ENCODE results near the gene MORN1.
A peak's percentile ranks its signal among the peaks of the same experiment; 100 is the strongest.

Gene MORN1

GRCh38 chr1:2383576-2383975 is 7.8 kb downstream of the MORN1 start:
- POLR2A ChIA-PET (ENCODE audit: low non-redundant PET) = no interaction called here

DNA sequence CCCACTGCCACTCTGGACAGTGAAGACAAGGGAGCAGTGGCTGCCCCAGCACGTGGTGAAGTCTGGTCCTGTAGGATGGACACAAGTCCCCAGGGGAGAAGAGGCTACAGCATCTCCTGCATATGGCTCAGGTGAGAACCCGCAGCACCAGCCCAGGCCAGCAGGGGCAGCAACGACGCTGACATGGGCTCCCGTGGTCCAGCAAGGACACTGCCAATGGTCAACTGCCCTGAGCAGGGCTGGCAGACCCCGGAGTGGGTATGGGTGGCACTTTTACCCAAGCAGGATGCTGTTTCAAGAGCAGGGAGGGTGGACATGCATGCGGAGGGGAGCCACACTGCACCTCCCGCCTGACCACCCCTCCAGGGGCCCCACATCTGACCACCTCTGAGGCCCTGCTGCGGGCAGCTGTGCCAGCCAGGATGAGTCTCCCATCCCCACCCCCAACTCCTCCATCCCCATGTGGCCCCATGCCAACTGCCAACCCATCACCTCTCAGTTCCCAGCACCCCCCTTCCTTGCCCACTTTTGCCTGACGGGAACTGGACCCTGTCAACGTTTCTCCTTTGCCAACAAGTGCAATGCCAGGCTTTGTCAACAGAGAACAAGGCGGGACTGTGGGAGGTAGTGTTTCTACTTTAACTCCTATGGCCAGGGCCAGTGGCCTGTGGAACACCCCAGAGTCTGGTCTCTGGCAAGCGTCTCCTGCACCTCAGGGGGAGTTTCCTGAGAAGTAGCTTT is 8.6 kb downstream of the MORN1 start:
- POLR2A ChIA-PET (ENCODE audit: low non-redundant PET) = interaction anchor here (1.6 kb wide), 1 partner anchor 188 kb away, joined by 10 read pairs; the partner anchor contains the start of gene FAAP20
- peak overlapping the region; percentile 42 for H3K27ac ChIP-seq
- CTCF ChIA-PET = interaction anchor here (0.6 to 3.5 kb wide), 11 partner anchors 8 to 580 kb away, joined by 3 to 86 read pairs (median 4); partner anchors contain the start of gene FAAP20
- DNase-seq (ENCODE audit: low spot score) = peak; percentile 42
- TF ChIP-seq, protein P1, sequence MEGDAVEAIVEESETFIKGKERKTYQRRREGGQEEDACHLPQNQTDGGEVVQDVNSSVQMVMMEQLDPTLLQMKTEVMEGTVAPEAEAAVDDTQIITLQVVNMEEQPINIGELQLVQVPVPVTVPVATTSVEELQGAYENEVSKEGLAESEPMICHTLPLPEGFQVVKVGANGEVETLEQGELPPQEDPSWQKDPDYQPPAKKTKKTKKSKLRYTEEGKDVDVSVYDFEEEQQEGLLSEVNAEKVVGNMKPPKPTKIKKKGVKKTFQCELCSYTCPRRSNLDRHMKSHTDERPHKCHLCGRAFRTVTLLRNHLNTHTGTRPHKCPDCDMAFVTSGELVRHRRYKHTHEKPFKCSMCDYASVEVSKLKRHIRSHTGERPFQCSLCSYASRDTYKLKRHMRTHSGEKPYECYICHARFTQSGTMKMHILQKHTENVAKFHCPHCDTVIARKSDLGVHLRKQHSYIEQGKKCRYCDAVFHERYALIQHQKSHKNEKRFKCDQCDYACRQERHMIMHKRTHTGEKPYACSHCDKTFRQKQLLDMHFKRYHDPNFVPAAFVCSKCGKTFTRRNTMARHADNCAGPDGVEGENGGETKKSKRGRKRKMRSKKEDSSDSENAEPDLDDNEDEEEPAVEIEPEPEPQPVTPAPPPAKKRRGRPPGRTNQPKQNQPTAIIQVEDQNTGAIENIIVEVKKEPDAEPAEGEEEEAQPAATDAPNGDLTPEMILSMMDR (conservative IDR thresholded peaks at IDR 0.05; ENCODE audit: low read depth) = no peak

More at GRCh38 chr1:2383576-2383975, 7.8 kb downstream of the MORN1 start:
- DNase-seq (ENCODE audit: low spot score) = no peak
- H3K27ac ChIP-seq = peak overlapping the region; percentile 12; the same call in 1 of the 2 replicates
- CTCF ChIA-PET = interaction anchor here (0.7 kb wide), 1 partner anchor 68 kb away, joined by 4 read pairs; no protein-coding TSS in a partner anchor
- TF ChIP-seq, protein P1 (conservative IDR thresholded peaks at IDR 0.05; ENCODE audit: low read depth) = no peak

DNA sequence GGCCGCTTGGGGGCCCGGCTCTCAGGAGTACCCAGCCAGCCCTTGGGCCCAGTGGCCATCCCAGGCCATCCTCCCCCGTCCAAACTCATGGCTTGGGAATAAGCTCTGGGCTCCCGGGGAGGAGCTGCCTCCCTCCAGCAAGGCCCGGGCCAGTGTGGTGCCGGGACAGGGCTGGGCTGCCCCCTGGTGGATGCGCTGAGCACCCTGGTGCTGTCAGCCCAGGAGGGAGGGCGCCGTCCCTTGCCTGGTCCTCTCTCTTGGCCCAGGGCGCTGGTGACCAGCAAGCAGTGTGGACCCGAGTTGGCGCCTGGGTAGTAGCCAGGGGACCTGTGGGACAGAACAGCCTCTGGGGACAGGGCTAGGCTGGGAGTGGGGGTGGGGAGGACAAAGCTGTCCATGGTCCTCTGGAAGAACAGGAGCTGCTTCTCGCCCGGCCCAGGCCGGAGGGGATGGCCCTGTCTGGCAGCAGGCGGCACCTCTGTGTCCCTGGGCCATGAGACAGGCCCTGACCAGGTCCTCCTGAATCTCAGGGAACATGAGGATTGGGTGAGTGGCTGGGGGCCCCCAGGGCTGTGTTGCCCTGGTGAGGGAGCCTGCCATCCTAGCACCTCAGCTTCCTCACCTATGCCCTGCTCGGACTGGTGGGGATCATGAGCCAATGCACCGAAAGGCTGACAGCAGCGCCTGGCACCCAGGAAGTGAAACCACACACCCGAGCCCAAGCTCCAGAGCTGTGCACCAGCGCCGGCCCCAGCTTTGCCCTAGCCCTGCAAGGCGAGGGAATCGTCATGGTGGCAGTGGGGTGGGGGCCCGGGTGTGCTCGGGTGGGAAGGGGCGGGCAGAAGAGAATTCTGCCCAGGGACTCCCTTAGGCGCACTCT is 9.4 kb downstream of the MORN1 start:
- TF ChIP-seq, protein P1 (conservative IDR thresholded peaks at IDR 0.05; ENCODE audit: low read depth) = peak; percentile 90
- POLR2A ChIA-PET (ENCODE audit: low non-redundant PET) = interaction anchor here (1.6 kb wide), 1 partner anchor 187 kb away, joined by 10 read pairs; the partner anchor contains the start of gene FAAP20
- peak; percentile 82 for DNase-seq (ENCODE audit: low spot score)
- peak overlapping the region; percentile 42 for H3K27ac ChIP-seq
- CTCF ChIA-PET = interaction anchor here (0.6 to 3.5 kb wide), 22 partner anchors 8 to 1002 kb away, joined by 3 to 86 read pairs (median 3); partner anchors contain the start of gene FAAP20

DNA sequence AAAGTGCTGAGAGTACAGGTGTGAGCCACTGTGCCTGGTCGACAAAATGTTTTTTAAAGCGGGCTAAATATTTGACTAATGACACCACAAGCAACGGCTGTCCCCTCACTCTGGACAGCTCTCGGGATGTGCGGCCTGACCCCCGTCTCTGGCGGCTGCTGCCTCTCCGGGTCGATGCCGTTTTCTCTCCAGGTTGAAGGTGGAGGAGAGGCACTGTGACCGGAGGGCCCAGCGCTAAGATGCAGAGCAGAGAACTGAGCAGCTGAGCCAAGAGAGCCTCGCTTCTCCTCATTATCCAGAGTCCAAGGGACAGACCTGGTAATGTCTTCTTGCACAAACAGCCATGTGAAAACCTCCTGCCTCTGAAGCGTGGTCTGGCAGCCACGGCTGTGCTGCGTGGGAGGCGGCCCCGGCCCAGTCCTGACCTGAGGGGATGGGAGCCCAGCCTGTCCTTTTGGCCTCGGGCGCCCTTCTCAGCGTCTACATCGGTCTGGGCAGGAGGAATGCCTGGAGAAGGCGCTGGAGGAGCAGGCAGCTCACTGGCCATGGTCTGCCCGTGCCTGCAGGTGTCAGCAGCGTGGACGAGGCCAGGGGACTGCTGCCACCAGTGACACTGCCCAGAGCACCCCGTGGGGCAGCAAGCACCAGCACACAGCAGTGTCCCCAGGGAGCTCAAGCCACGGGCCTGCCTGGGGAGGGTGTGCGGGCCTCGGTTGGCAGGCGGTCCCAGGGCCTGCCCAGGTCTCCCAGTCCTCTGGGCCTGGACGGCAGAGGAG is 10.3 kb downstream of the MORN1 start:
- ChIA-PET POLR2A (ENCODE audit: low non-redundant PET) (interaction anchor here (1.6 kb wide), 1 partner anchor 186 kb away, joined by 10 read pairs; the partner anchor contains the start of gene FAAP20), CTCF (interaction anchor here (0.6 to 3.5 kb wide), 17 partner anchors 43 to 1003 kb away, joined by 3 to 86 read pairs (median 3); partner anchors contain the start of gene FAAP20)
- no peak for DNase-seq (ENCODE audit: low spot score)
- TF ChIP-seq, protein P1 (conservative IDR thresholded peaks at IDR 0.05; ENCODE audit: low read depth) = no peak
- peak overlapping the region; percentile 42 for H3K27ac ChIP-seq

- no peak for DNase-seq (ENCODE audit: low spot score)
- ChIA-PET POLR2A (ENCODE audit: low non-redundant PET) (no interaction called here), CTCF (interaction anchor here (3.5 kb wide), 1 partner anchor 184 kb away, joined by 86 read pairs; the partner anchor contains the start of gene FAAP20)
- peak overlapping the region; percentile 1; the same call in 1 of the 2 replicates for H3K27ac ChIP-seq
- TF ChIP-seq, protein P1 (conservative IDR thresholded peaks at IDR 0.05; ENCODE audit: low read depth) = no peak
Observed at GRCh38 chr1:2379733-2380404, 11.5 kb downstream of the MORN1 start.

Data from RWPE1 (cell line).